HepG2 (cell line): ENCODE results near the gene PRKAB1.

Experiments
- BATF2 ChIP-seq: sonication (generic); formaldehyde crosslinking; IDR thresholded peaks from 2 replicates; pipeline ENCODE4 v1.8.0; 2022; ENCODE audit warnings: mild to moderate bottlenecking, missing genetic modification reagents, moderate library complexity
- BRCA1 ChIP-seq: sonication (generic); formaldehyde crosslinking; IDR thresholded peaks from 2 replicates; pipeline ENCODE4 v1.4.0; 2020; ENCODE audit warnings: missing genetic modification reagents
- FOXK2 ChIP-seq: fragments of 450-650 bp; IDR thresholded peaks from 2 replicates; pipeline ENCODE4 v1.6.1; 2016
- NFIC ChIP-seq: IDR thresholded peaks from 2 replicates; pipeline ENCODE4 v1.6.1; 2012; ENCODE audit warnings: mild to moderate bottlenecking, low read length, inconsistent platforms
- ZNF501 ChIP-seq: sonication (generic); formaldehyde crosslinking; IDR thresholded peaks from 2 replicates; pipeline ENCODE4 v1.5.1; 2020; ENCODE audit warnings: mild to moderate bottlenecking, moderate library complexity, missing genetic modification reagents

DNA sequence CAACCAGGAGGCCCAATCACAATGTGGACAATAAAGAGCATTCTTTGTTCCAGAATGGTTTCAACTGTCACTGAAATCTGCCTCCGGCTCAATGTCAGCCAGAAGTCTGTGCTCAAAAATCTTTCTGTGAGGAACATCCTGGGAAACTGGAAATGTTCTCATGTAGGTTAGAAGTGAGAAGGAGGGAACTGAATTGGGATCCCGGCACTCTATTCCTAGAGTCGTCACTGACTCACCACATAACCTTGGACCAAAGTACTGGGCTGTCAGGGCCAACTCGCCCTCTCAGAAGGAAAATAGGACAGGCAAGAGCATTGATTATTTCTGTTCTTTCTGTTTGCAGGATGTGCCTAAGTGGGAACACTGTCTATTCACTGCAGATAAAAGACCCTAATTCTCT lies 57.6 kb downstream of the PRKAB1 start:
- TF ChIP-seq BATF2 (CRISPR knock-in tag) (no peak), BRCA1 (CRISPR knock-in tag) (no peak), ZNF501 (CRISPR knock-in tag) (no peak), FOXK2 (no peak), NFIC (no peak)
